ENCODE results near the gene ST8SIA6.
"Not testable (repeated sequence)": the region's sequence is repeated elsewhere in the genome, so short reads cannot be mapped to it uniquely, and the experiment has no call there.

The ST8SIA6 gene

GRCh38 chr10:17454161-17455014, at the start of gene ST8SIA6:
TSS of gene ST8SIA6 (minus strand) at chr10:17454595. CDS start at chr10:17454255, 340 bp downstream.
- DNase-seq (ENCODE audit: low read depth): no peak

GRCh38 chr10:17503795-17504194, 49.4 kb upstream of the ST8SIA6 start:
- DNase-seq (ENCODE audit: low read depth): no peak

GRCh38 chr10:17502814-17503213, 48.4 kb upstream of the ST8SIA6 start:
- no peak for DNase-seq (ENCODE audit: low read depth)

GRCh38 chr10:17499014-17499413, 44.6 kb upstream of the ST8SIA6 start:
- DNase-seq (ENCODE audit: low read depth): not testable (repeated sequence)

- no peak for DNase-seq (ENCODE audit: low read depth)
Observed at GRCh38 chr10:17497446-17498030, 43.1 kb upstream of the ST8SIA6 start.

- DNase-seq (ENCODE audit: low read depth): no peak
Observed at GRCh38 chr10:17494626-17495260, 40.3 kb upstream of the ST8SIA6 start.

GRCh38 chr10:17488848-17489247, 34.5 kb upstream of the ST8SIA6 start:
- no peak for DNase-seq (ENCODE audit: low read depth)

GRCh38 chr10:17483079-17483478, 28.7 kb upstream of the ST8SIA6 start:
- DNase-seq (ENCODE audit: low read depth): no peak

GRCh38 chr10:17479822-17480221, 25.4 kb upstream of the ST8SIA6 start:
- DNase-seq (ENCODE audit: low read depth): no peak

GRCh38 chr10:17479015-17479615, 24.7 kb upstream of the ST8SIA6 start:
- DNase-seq (ENCODE audit: low read depth): no peak

GRCh38 chr10:17476073-17476472, 21.7 kb upstream of the ST8SIA6 start:
- DNase-seq (ENCODE audit: low read depth): no peak

GRCh38 chr10:17475661-17476060, 21.3 kb upstream of the ST8SIA6 start:
- DNase-seq (ENCODE audit: low read depth): no peak

GRCh38 chr10:17474595-17475323, 20.4 kb upstream of the ST8SIA6 start:
- DNase-seq (ENCODE audit: low read depth): no peak

GRCh38 chr10:17473228-17473950, 19.0 kb upstream of the ST8SIA6 start:
- DNase-seq (ENCODE audit: low read depth): no peak

- DNase-seq (ENCODE audit: low read depth): no peak
Observed at GRCh38 chr10:17472481-17473227, 18.3 kb upstream of the ST8SIA6 start.

GRCh38 chr10:17470246-17470645, 15.9 kb upstream of the ST8SIA6 start:
- DNase-seq (ENCODE audit: low read depth): no peak

GRCh38 chr10:17465328-17466125, 11.1 kb upstream of the ST8SIA6 start:
- no peak for DNase-seq (ENCODE audit: low read depth)

- no peak for DNase-seq (ENCODE audit: low read depth)
Observed at GRCh38 chr10:17464545-17464944, 10.2 kb upstream of the ST8SIA6 start.

- DNase-seq (ENCODE audit: low read depth): no peak
Observed at GRCh38 chr10:17460756-17461155, 6.4 kb upstream of the ST8SIA6 start.

GRCh38 chr10:17457083-17457482, 2.7 kb upstream of the ST8SIA6 start:
- DNase-seq (ENCODE audit: low read depth): no peak

Measured in non-pigmented ciliary epithelial cell (primary cell).